C1 segment of cervical spinal cord (tissue), 14 donors: Measurements from ENCODE around the gene RPUSD3.
"Not testable (repeated sequence)": the region's sequence is repeated elsewhere in the genome, so short reads cannot be mapped to it uniquely, and the experiment has no call there.

Experiments used
- DNase-seq, 14 donors: peaks; one replicate each; lab custom pipeline; 2025; lab: John Stamatoyannopoulos, UW

Gene RPUSD3

GRCh38 chr3:9865125-9865637, 21.4 kb upstream of the RPUSD3 start:
- DNase-seq: not testable (repeated sequence)

- DNase-seq: peak in 10 of 14 donors; percentile 33 to 76 (median 52)
Measured at GRCh38 chr3:9864200-9864927, 20.6 kb upstream of the RPUSD3 start.

- no peak for DNase-seq
Measured at GRCh38 chr3:9863058-9863772, 19.4 kb upstream of the RPUSD3 start.

GRCh38 chr3:9862391-9863057, 18.7 kb upstream of the RPUSD3 start:
- no peak for DNase-seq

- DNase-seq: no peak
Measured at GRCh38 chr3:9861626-9862130, 17.9 kb upstream of the RPUSD3 start.

GRCh38 chr3:9861201-9861600, 17.4 kb upstream of the RPUSD3 start:
- no peak for DNase-seq

GRCh38 chr3:9859530-9860025, 15.8 kb upstream of the RPUSD3 start:
- no peak for DNase-seq

- no peak for DNase-seq
Measured at GRCh38 chr3:9855594-9855993, 11.8 kb upstream of the RPUSD3 start.

GRCh38 chr3:9854291-9854940, 10.6 kb upstream of the RPUSD3 start:
- DNase-seq: not testable (repeated sequence)

GRCh38 chr3:9852528-9852927, 8.7 kb upstream of the RPUSD3 start:
- no peak for DNase-seq

GRCh38 chr3:9851926-9852325, 8.1 kb upstream of the RPUSD3 start:
- DNase-seq: not testable (repeated sequence)

- peak in 1 of 14 donors; percentile 37 for DNase-seq
Measured at GRCh38 chr3:9851383-9851782, 7.6 kb upstream of the RPUSD3 start.

GRCh38 chr3:9848860-9849259, 5.1 kb upstream of the RPUSD3 start:
- DNase-seq: not testable (repeated sequence)

GRCh38 chr3:9847870-9848269, 4.1 kb upstream of the RPUSD3 start:
- not testable (repeated sequence) for DNase-seq

GRCh38 chr3:9846931-9847488, 3.2 kb upstream of the RPUSD3 start:
- no peak for DNase-seq

- no peak for DNase-seq
Measured at GRCh38 chr3:9846231-9846630, 2.4 kb upstream of the RPUSD3 start.

- no peak for DNase-seq
Measured at GRCh38 chr3:9841015-9841414, 2.8 kb downstream of the RPUSD3 start.

GRCh38 chr3:9838856-9839255, 5.0 kb downstream of the RPUSD3 start:
- DNase-seq: no peak

- no peak for DNase-seq
Measured at GRCh38 chr3:9837701-9838582, 5.9 kb downstream of the RPUSD3 start.
